ENCODE data around the gene PHACTR1.

The PHACTR1 gene

GRCh38 chr6:12947151-12947871 is 230.7 kb downstream of the PHACTR1 start:
- TF ChIP-seq CTCF (IDR thresholded peaks at IDR 0.05; ENCODE audit: low read depth, low read length): no peak
- DNase-seq (ENCODE audit: low read depth, low spot score): no peak
- no peak overlapping the region for H3K4me3 ChIP-seq (ENCODE audit: low read depth, low read length)
- in situ Hi-C loops (cut with HindIII; ENCODE audit: low sequenced_read_pairs): no loop called here

DNA sequence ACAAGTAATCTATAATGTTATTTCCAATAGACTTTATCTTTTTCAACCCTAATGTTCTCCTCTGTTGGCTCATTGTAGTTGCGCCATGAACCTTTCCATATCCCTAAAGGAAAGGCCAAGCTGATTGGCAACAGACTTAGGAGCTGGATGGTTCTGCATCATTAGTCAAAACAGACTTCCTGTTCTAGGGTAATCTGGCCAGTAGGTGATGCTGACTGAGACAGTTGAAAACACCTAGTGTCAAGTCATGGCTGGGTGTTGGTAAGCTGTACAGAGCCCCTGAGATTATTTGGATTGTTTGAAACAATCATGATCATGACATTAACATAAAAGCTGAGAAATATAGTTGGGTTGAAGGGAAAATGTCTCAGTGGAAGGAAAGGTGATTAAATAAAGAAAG is 231.4 kb downstream of the PHACTR1 start:
- no peak overlapping the region for H3K4me3 ChIP-seq (ENCODE audit: low read depth, low read length)
- in situ Hi-C loops (cut with HindIII; ENCODE audit: low sequenced_read_pairs): no loop called here

DNA sequence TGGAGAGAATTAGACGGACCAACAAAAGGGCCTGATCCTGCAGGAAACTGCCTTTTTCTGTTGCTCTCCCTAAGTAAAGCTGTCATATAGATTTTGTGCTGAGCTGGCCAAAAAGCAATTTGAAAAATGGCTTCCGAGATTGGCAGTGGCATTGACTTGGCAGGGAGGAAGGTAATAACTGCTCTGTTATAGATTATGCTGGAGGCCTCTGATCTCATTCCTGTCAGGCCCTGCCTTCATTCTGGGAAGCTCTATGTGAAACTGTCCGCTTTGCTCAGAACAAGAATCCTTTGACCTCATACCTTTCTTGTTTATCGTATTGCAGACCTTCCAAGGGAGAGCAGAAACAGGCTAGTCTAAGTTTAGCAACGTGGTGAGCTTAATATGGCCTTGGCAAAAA is 234.4 kb downstream of the PHACTR1 start:
- no peak for TF ChIP-seq CTCF (IDR thresholded peaks at IDR 0.05; ENCODE audit: low read depth, low read length)
- H3K4me3 ChIP-seq (ENCODE audit: low read depth, low read length): no peak overlapping the region
- in situ Hi-C loops (cut with HindIII; ENCODE audit: low sequenced_read_pairs): no loop called here
- no peak for DNase-seq (ENCODE audit: low read depth, low spot score)

More for the DNA sequence above, 231.4 kb downstream of the PHACTR1 start:
- TF ChIP-seq CTCF (IDR thresholded peaks at IDR 0.05; ENCODE audit: low read depth, low read length): no peak
- no peak for DNase-seq (ENCODE audit: low read depth, low spot score)

DNA sequence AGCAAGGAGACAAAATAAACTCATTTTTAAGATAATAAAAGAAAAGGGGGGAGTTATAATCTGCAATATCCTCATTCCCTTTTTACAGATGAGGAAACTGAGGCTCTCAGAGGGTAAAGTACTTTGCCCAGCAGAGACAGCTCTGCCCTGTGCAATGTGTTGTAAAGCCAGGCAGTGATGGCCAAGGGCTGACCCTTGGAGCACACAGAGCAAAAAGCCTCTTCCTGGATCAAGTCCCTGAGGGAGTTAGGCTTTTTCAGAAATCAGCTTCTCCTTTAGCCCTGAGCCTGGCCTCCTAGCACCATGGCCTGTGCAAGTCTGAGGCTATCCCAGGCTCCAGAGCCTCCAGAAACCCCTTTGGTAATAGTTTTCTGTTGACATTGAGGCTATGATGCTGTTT is 234.8 kb downstream of the PHACTR1 start:
- no peak for DNase-seq (ENCODE audit: low read depth, low spot score)
- in situ Hi-C loops (cut with HindIII; ENCODE audit: low sequenced_read_pairs): no loop called here
- TF ChIP-seq CTCF (IDR thresholded peaks at IDR 0.05; ENCODE audit: low read depth, low read length): no peak
- H3K4me3 ChIP-seq (ENCODE audit: low read depth, low read length): no peak overlapping the region

DNA sequence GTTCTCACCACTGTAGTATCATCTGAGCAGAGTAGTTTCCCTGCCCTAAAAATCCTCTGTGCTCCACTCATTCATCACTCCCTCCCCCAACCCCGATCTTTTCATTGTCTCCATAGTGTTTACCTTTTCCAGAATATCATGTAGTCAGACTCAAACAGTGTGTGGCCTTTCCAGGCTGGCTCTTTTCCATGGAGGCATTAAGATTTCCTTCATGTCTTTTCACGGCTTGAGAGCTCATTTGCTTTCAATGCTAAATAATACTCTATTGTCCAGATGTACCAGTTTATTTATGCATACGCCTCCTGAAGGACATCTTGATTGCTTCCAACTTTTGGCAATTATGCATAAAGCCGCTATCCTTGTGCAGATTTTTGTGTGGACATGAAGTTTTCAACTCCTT is 235.8 kb downstream of the PHACTR1 start:
- no peak overlapping the region for H3K4me3 ChIP-seq (ENCODE audit: low read depth, low read length)
- in situ Hi-C loops (cut with HindIII; ENCODE audit: low sequenced_read_pairs): no loop called here
- TF ChIP-seq CTCF (IDR thresholded peaks at IDR 0.05; ENCODE audit: low read depth, low read length): no peak
- DNase-seq (ENCODE audit: low read depth, low spot score): no peak

DNA sequence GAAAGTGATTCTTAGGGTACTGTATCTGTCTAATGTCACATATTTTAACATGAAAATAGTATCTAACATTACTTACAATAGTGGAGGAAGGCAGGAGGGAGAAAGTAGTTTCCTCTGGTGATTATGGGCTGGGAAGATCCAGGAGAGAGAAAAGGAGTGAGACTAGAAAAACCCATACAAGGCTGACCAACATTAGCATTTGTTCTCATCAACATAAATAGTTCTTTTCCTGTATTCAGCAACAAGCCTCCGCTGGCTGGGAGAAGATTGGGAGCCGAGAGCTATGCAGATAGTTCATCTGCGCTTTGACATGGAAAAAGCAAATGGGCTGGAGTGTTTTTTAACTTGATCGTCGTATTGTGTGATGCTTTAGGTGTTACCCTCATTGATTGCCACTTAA is 239.4 kb downstream of the PHACTR1 start:
- TF ChIP-seq CTCF (IDR thresholded peaks at IDR 0.05; ENCODE audit: low read depth, low read length): no peak
- H3K4me3 ChIP-seq (ENCODE audit: low read depth, low read length): no peak overlapping the region
- DNase-seq (ENCODE audit: low read depth, low spot score): no peak
- in situ Hi-C loops (cut with HindIII; ENCODE audit: low sequenced_read_pairs): no loop called here
